Spleen (tissue), 7 donors: ENCODE data around the gene ZNF536.

Source experiments
- POLR2AphosphoS5 ChIP-seq, 3 donors: sonication (generic); formaldehyde crosslinking; IDR thresholded peaks; one replicate each; pipeline ENCODE4 v1.5.1; 2017; ENCODE audit warnings: antibody characterized with exemption in 3 of 3
- TF ChIP-seq, protein P1 (sequence below), 11 experiments: fragments of 200-600 bp in 7 of 11; fragments of 450-650 bp in 4 of 11; sonication (generic) in 4 of 11; IDR thresholded peaks in 8 of 11; conservative IDR thresholded peaks in 3 of 11; 1 replicate in 7 of 11; 2 replicates in 4 of 11; pipeline versions ENCODE4 v1.4.0 to v1.8.0; 2016 to 2021; ENCODE audit warnings: antibody characterized with exemption in 11 of 11, inconsistent platforms in 4 of 11, mild to moderate bottlenecking in 1 of 11
- donor health status: DM: no; HTN: no; CAD: no; lungs with moderate emphysema.
- donor health status: DM: no; HTN: no; CAD: no.
- donor health status: DM: no; HTN: no; CAD: no.

- TF ChIP-seq, protein P1, sequence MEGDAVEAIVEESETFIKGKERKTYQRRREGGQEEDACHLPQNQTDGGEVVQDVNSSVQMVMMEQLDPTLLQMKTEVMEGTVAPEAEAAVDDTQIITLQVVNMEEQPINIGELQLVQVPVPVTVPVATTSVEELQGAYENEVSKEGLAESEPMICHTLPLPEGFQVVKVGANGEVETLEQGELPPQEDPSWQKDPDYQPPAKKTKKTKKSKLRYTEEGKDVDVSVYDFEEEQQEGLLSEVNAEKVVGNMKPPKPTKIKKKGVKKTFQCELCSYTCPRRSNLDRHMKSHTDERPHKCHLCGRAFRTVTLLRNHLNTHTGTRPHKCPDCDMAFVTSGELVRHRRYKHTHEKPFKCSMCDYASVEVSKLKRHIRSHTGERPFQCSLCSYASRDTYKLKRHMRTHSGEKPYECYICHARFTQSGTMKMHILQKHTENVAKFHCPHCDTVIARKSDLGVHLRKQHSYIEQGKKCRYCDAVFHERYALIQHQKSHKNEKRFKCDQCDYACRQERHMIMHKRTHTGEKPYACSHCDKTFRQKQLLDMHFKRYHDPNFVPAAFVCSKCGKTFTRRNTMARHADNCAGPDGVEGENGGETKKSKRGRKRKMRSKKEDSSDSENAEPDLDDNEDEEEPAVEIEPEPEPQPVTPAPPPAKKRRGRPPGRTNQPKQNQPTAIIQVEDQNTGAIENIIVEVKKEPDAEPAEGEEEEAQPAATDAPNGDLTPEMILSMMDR (IDR thresholded peaks at IDR 0.05 in 8 of 11, conservative IDR thresholded peaks at IDR 0.05 in 3 of 11), result no peak
- no peak for TF ChIP-seq POLR2AphosphoS5 (IDR thresholded peaks at IDR 0.05)
These were observed 101.2 kb downstream of the ZNF536 start for GRCh38 chr19:30473334-30473867.
